GM12878 (cell line): ENCODE results near the gene DPEP1. TPM values are rescaled to one million over a fixed set of nuclear protein-coding genes. Genes with fewer than 3 reads are reported as not detected.

Source experiments
- ATAC-seq: fragments of 200-7000 bp; cut with Tn5 transposase; 3 replicates; pipeline ENCODE4 v1.9.1; 2020; ENCODE audit warnings: mild to moderate bottlenecking, moderate library complexity
- BruUV-seq: library from RNA; stranded (reverse); fragments of 400-500 nt; replicated peaks from 2 replicates; lab custom pipeline; 2021; lab: Mats Ljungman, UMichigan
- CTCF ChIA-PET: fragments of 300-600 bp; sonication (Branson Sonifier 250); formaldehyde crosslinking; extraction: SDS; loops from one replicate; lab custom pipeline; 2021; ENCODE audit warnings: inconsistent platforms; lab: Yijun Ruan, JAX
- POLR2A ChIA-PET: fragments of 350-600 bp; formaldehyde crosslinking; extraction: SDS; loops from one replicate; lab custom pipeline; 2021; ENCODE audit warnings: inconsistent platforms; lab: Charles Lee
- RAD21 ChIA-PET: fragments of 300-600 bp; sonication (Branson Sonifier 250); formaldehyde crosslinking; loops from one replicate; lab custom pipeline; 2023; ENCODE audit warnings: antibody characterized with exemption; ENCODE audit not compliant: unreplicated experiment; lab: Charles Lee
- SMC1A ChIA-PET: fragments of 300-600 bp; sonication (Branson Sonifier 250); formaldehyde crosslinking; loops from one replicate; lab custom pipeline; 2023; ENCODE audit not compliant: unreplicated experiment, uncharacterized antibody; lab: Charles Lee
- DNase-seq: peaks from one replicate; pipeline ENCODE4 v3.0.0-alpha.2; 2011; ENCODE audit warnings: low read depth, low spot score
- FAIRE-seq: peaks from 3 replicates; lab custom pipeline; 2011; peaks lifted over from hg19 to GRCh38; lab: Jason Lieb, UNC
- H2AFZ ChIP-seq: 2 replicates; pipeline ENCODE4 v1.6.0; 2011; ENCODE audit warnings: low read depth, low read length, control low read depth; ENCODE audit not compliant: control insufficient read depth
- H3K27ac ChIP-seq: 2 replicates; pipeline ENCODE4 v1.5.1; 2011; ENCODE audit warnings: control low read depth; ENCODE audit not compliant: control insufficient read depth, insufficient read depth
- H3K27me3 ChIP-seq, 2 experiments: replicated peaks in 1 of 2; 2 replicates each; pipeline versions ENCODE4 v1.6.0 to v1.6.1; 2011; ENCODE audit warnings: low read length in 1 of 2; ENCODE audit not compliant: control insufficient read depth in 2 of 2, insufficient read depth in 2 of 2
- H3K36me3 ChIP-seq, 2 experiments: 2 replicates each; pipeline ENCODE4 v1.5.1; 2011; ENCODE audit warnings: low read length in 1 of 2; ENCODE audit not compliant: control insufficient read depth in 2 of 2, insufficient read depth in 2 of 2
- H3K4me1 ChIP-seq: 2 replicates; pipeline ENCODE4 v1.6.1; 2011; ENCODE audit warnings: mild to moderate bottlenecking, low read length, moderate library complexity, mixed read lengths; ENCODE audit not compliant: control insufficient read depth, insufficient read depth
- H3K4me2 ChIP-seq: 2 replicates; pipeline ENCODE4 v1.6.0; 2011; ENCODE audit warnings: control low read depth; ENCODE audit not compliant: control insufficient read depth, insufficient read depth
- H3K4me3 ChIP-seq: fragments of 200-600 bp; sonication (generic); 2 replicates; pipeline ENCODE4 v1.5.1; 2016
- H3K79me2 ChIP-seq: 2 replicates; pipeline ENCODE4 v1.6.0; 2011; ENCODE audit warnings: low read length; ENCODE audit not compliant: control insufficient read depth, insufficient read depth
- H3K9ac ChIP-seq: 2 replicates; pipeline ENCODE4 v1.8.0; 2011; ENCODE audit warnings: low read length, control low read depth, mixed read lengths; ENCODE audit not compliant: control insufficient read depth, insufficient read depth
- H3K9me3 ChIP-seq: replicated peaks from 3 replicates; pipeline ENCODE4 v1.5.1; 2011; ENCODE audit warnings: mild to moderate bottlenecking, low read length; ENCODE audit not compliant: control insufficient read depth, insufficient read depth
- H4K20me1 ChIP-seq: 2 replicates; pipeline ENCODE4 v1.6.0; 2011; ENCODE audit not compliant: control insufficient read depth, insufficient read depth
- BRCA1 ChIP-seq: IDR thresholded peaks from 2 replicates; pipeline ENCODE4 v1.6.1; 2011; ENCODE audit warnings: low read depth, low read length, improper control_type of control experiment
- EED ChIP-seq: sonication (generic); IDR thresholded peaks from 2 replicates; pipeline ENCODE4 v1.6.1; 2016; ENCODE audit warnings: antibody characterized with exemption, low read depth
- GABPA ChIP-seq: IDR thresholded peaks from 2 replicates; pipeline ENCODE4 v1.6.1; 2014; ENCODE audit warnings: antibody characterized with exemption, low read depth, mild to moderate bottlenecking, inconsistent platforms
- LARP7 ChIP-seq: fragments of 450-650 bp; IDR thresholded peaks from 2 replicates; pipeline ENCODE4 v1.6.1; 2017; ENCODE audit warnings: mild to moderate bottlenecking
- MYC ChIP-seq: IDR thresholded peaks from 2 replicates; pipeline ENCODE4 v1.6.1; 2011; ENCODE audit warnings: mild to moderate bottlenecking, low read length, moderate library complexity, inconsistent platforms; ENCODE audit not compliant: insufficient read depth, insufficient replicate concordance, insufficient read length, severe bottlenecking
- RB1 ChIP-seq: fragments of 450-650 bp; formaldehyde crosslinking; IDR thresholded peaks from 2 replicates; pipeline ENCODE4 v1.6.1; 2017; ENCODE audit warnings: mild to moderate bottlenecking, borderline replicate concordance
- RCOR1 ChIP-seq: conservative IDR thresholded peaks from 2 replicates; pipeline ENCODE4 v1.6.1; 2012; ENCODE audit warnings: low read depth, low read length, improper control_type of control experiment
- RELA ChIP-seq: fragments of 450-650 bp; IDR thresholded peaks from 2 replicates; pipeline ENCODE4 v1.8.0; 2014; ENCODE audit warnings: borderline replicate concordance; ENCODE audit not compliant: partially characterized antibody
- SIN3A ChIP-seq: IDR thresholded peaks from 2 replicates; pipeline ENCODE4 v1.6.1; 2012; ENCODE audit warnings: low read depth, low read length, improper control_type of control experiment
- SMAD5 ChIP-seq: IDR thresholded peaks from 2 replicates; pipeline ENCODE4 v1.6.1; 2016; ENCODE audit warnings: antibody characterized with exemption, low read depth
- SMC3 ChIP-seq: IDR thresholded peaks from 2 replicates; pipeline ENCODE4 v1.6.1; 2011; ENCODE audit warnings: low read length, improper control_type of control experiment, borderline replicate concordance
- WGBS: methylation state at CpG from one replicate; pipeline ENCODE4 v1.1.6; 2016; ENCODE audit warnings: low lambda C conversion rate; ENCODE audit not compliant: insufficient replicate concordance, insufficient coverage; ENCODE audit errors: missing lambda C conversion rate; 5-methylcytosine and 5-hydroxymethylcytosine counted together
- in situ Hi-C: fragments of 300-500 bp; cut with MboI; formaldehyde crosslinking; loops from 9 replicates; pipeline ENCODE4 v1.14.3; 2018; ENCODE audit warnings: mixed read lengths
- intact Hi-C: fragments of 100-400 bp; cut with micrococcal nuclease; formaldehyde crosslinking; loops from one replicate; pipeline ENCODE4 v1.14.2; 2022; ENCODE audit not compliant: unreplicated experiment
- polyA plus RNA-seq, 11 experiments: library from polyadenylated mRNA; depleted of rRNA in 4 of 11; unstranded in 6 of 11; stranded (reverse) in 5 of 11; fragments of >200 nt; fragmentation: Nextera tagmentation in 4 of 11; fragmentation: Illumina TruSeq in 1 of 11; extraction: Ambion mirVana in 4 of 11; extraction: Trizol in 1 of 11; gene quantifications; 1 replicate in 1 of 11; 2 replicates in 10 of 11; pipeline versions ENCODE4 v1.2.1 to v1.2.3, GENCODE V29; 2011 to 2016; ENCODE audit warnings: inconsistent platforms in 2 of 11, missing spikeins in 2 of 11, low read depth in 1 of 11
- total RNA-seq, 4 experiments: library from RNA; depleted of rRNA in 3 of 4; stranded (reverse); fragments of >200 nt in 3 of 4; fragmentation: Illumina TruSeq in 1 of 4; extraction: Trizol in 1 of 4; gene quantifications; 2 replicates each; pipeline versions ENCODE4 v1.2.1 to v1.2.3, GENCODE V29; 2013 to 2021
- TF ChIP-seq, protein P1 (sequence below): IDR thresholded peaks from 2 replicates; pipeline ENCODE4 v1.6.1; 2011; ENCODE audit warnings: borderline replicate concordance, low read depth, mild to moderate bottlenecking, moderate library complexity, mixed read lengths, low read length; ENCODE audit not compliant: insufficient read depth; ENCODE audit errors: extremely low read length
- TF ChIP-seq, protein P2 (sequence below): IDR thresholded peaks from 2 replicates; pipeline ENCODE4 v1.6.1; 2011; ENCODE audit warnings: low read depth, low read length, improper control_type of control experiment, borderline replicate concordance

DPEP1 gene
- total and polyA plus RNA-seq, 10 of the 15 experiments (the other 5 are each of a cell fraction or from before 2014, with no cell fraction given) = not detected

- TF ChIP-seq GABPA = no peak
- peak; percentile 46; the same call in 1 of the 2 replicates for TF ChIP-seq LARP7
- no peak for TF ChIP-seq RB1
- no peak for TF ChIP-seq BRCA1
- no peak for TF ChIP-seq SMC3
Measured at GRCh38 chr16:89565506-89566372, 47.7 kb upstream of the DPEP1 start (continued).

DNA sequence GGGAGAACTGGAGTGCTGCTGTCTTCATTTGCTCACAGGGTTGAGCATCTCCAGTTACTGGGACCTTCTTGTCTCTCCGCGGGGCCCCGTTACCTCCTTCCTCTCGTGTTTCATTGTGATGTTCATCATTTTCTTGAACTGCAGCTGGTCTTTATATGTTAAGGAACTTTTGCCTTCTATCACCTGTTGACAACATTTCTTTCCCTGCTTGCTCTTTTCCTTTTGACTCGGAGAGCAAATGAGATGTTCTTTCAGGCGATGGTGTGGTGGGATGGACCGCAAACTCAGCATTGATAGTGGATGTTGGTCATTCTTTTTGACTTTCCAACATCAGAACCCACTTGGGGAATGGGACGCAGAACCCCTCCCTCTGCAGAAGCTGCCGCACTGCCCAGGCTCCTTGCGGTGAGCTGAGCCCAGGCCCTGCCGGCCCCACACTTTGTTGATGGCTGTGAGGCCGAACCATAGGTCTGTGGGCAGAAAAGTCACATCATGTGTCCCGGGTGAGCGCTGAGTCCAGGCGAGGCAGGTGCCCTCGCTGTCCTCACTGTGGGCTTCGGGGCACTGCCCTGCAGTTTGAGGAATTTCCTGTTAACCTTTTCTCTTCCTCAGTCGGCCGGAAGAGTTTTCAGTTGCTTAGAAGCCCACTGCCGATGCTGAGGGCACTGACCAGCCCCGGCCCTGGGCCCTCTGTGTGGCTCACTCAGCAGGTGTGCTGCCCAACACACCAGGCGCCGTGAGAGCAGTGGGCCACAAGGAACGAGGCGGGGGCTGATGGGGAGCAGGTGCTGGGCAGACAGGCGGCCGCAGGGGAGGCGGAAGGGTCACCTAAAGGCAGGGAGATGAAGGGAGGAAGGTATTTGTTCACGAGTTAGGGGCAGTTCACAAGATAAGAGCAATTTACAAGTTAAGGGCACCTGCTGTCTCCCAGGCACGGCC is 45.5 kb upstream of the DPEP1 start:
- Histone ChIP-seq H3K9me3 (no peaks in the 10 kb centered on the region), H4K20me1 (peaks cover 16% of the 10 kb centered on the region), H3K27ac (no peak overlapping the region), H3K36me3 (peaks cover 12 to 17% of the 10 kb centered on the region in 2 experiments), H3K9ac (no peak overlapping the region), H3K4me3 (no peak overlapping the region), H3K4me2 (no peak overlapping the region), H3K4me1 (peaks cover 34% of the 10 kb centered on the region), H3K27me3 (no peaks in the 10 kb centered on the region; a peak in 1 of 4 replicates), H2AFZ (no peak overlapping the region), H3K79me2 (peaks cover 11% of the 10 kb centered on the region)
- BruUV-seq = no TSS peak
- DNase-seq (no peak), FAIRE-seq (no peak), ATAC-seq (no peak)
- intact Hi-C loops = no loop called here
- ChIA-PET CTCF (interaction anchor here (0.7 kb wide), 2 partner anchors 28 to 443 kb away, joined by 3 to 5 read pairs; no protein-coding TSS in a partner anchor), POLR2A (interaction anchor here (0.5 to 1.0 kb wide), 2 partner anchors 42 to 297 kb away, joined by 3 to 5 read pairs; no protein-coding TSS in a partner anchor), SMC1A (no interaction called here), RAD21 (no interaction called here)
- WGBS = 88% methylated on average over 30 of the region's 30 CpGs
- in situ Hi-C loops = no loop called here
- TF ChIP-seq RCOR1 (no peak), SIN3A (no peak), EED (no peak), RELA (no peak), SMAD5 (no peak), MYC (no peak)
- TF ChIP-seq, protein P1, sequence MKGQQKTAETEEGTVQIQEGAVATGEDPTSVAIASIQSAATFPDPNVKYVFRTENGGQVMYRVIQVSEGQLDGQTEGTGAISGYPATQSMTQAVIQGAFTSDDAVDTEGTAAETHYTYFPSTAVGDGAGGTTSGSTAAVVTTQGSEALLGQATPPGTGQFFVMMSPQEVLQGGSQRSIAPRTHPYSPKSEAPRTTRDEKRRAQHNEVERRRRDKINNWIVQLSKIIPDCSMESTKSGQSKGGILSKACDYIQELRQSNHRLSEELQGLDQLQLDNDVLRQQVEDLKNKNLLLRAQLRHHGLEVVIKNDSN = no peak
- TF ChIP-seq, protein P2, sequence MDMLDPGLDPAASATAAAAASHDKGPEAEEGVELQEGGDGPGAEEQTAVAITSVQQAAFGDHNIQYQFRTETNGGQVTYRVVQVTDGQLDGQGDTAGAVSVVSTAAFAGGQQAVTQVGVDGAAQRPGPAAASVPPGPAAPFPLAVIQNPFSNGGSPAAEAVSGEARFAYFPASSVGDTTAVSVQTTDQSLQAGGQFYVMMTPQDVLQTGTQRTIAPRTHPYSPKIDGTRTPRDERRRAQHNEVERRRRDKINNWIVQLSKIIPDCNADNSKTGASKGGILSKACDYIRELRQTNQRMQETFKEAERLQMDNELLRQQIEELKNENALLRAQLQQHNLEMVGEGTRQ = no peak
